Measurements from ENCODE around the gene ACSS1.

- peak; percentile 29 for TF ChIP-seq CTCF (IDR thresholded peaks at IDR 0.05; ENCODE audit: low read depth, low read length, poor library complexity, severe bottlenecking)
- TF ChIP-seq EZH2phosphoT487 (IDR thresholded peaks at IDR 0.05; ENCODE audit: borderline replicate concordance, low read length), result no peak
Measured at GRCh38 chr20:25076731-25077609, 19.0 kb upstream of the ACSS1 start.

All from DOHH2 (cell line).